Measurements from ENCODE around the gene MRPL21.

- peak; percentile 36; the same call in 1 of the 2 replicates for TF ChIP-seq CTCF (IDR thresholded peaks at IDR 0.05; ENCODE audit: low read length)
- TF ChIP-seq EZH2 (IDR thresholded peaks at IDR 0.05; ENCODE audit: borderline replicate concordance, low read length) = no peak
Measured at GRCh38 chr11:68889948-68890446, 13.6 kb downstream of the MRPL21 start.
